Midbrain (tissue), 1 donor: ENCODE data around the gene ZBTB20.
A peak's percentile ranks its signal among the peaks of the same experiment; 100 is the strongest.
"Not testable (repeated sequence)": the region's sequence is repeated elsewhere in the genome, so short reads cannot be mapped to it uniquely, and the experiment has no call there.

ENCODE experiments used
- DNase-seq: peaks from one replicate; lab custom pipeline; 2025; lab: John Stamatoyannopoulos, UW

ZBTB20 gene

GRCh38 chr3:115147329-115148141, 447 bp upstream of the ZBTB20 start:
- peak; percentile 100 for DNase-seq

- peak; percentile 66 for DNase-seq
Observed at GRCh38 chr3:115146032-115146417, 1.1 kb downstream of the ZBTB20 start.

GRCh38 chr3:115141033-115141757, 5.9 kb downstream of the ZBTB20 start:
- DNase-seq, result no peak

- DNase-seq, result no peak
Observed at GRCh38 chr3:115139072-115139471, 8.0 kb downstream of the ZBTB20 start.

GRCh38 chr3:115134648-115135347, 12.3 kb downstream of the ZBTB20 start:
- DNase-seq, result no peak

- no peak for DNase-seq
Observed at GRCh38 chr3:115127208-115127607, 19.9 kb downstream of the ZBTB20 start.

GRCh38 chr3:115120597-115120996, 26.5 kb downstream of the ZBTB20 start:
- no peak for DNase-seq

- DNase-seq, result no peak
Observed at GRCh38 chr3:115113367-115113766, 33.7 kb downstream of the ZBTB20 start.

GRCh38 chr3:115111632-115112031, 35.5 kb downstream of the ZBTB20 start:
- no peak for DNase-seq

GRCh38 chr3:115110830-115111229, 36.3 kb downstream of the ZBTB20 start:
- no peak for DNase-seq

- not testable (repeated sequence) for DNase-seq
Observed at GRCh38 chr3:115110066-115110465, 37.0 kb downstream of the ZBTB20 start.

- DNase-seq, result no peak
Observed at GRCh38 chr3:115108614-115109013, 38.5 kb downstream of the ZBTB20 start.

GRCh38 chr3:115102046-115102445, 45.0 kb downstream of the ZBTB20 start:
- DNase-seq, result no peak

- no peak for DNase-seq
Observed at GRCh38 chr3:115100806-115101205, 46.3 kb downstream of the ZBTB20 start.

- DNase-seq, result peak; percentile 73
Observed at GRCh38 chr3:115099986-115100571, 47.0 kb downstream of the ZBTB20 start.

GRCh38 chr3:115099134-115099985, 47.7 kb downstream of the ZBTB20 start:
- peak; percentile 60 for DNase-seq

GRCh38 chr3:115098354-115099073, 48.6 kb downstream of the ZBTB20 start:
- peak; percentile 54 for DNase-seq

GRCh38 chr3:115095236-115095635, 51.9 kb downstream of the ZBTB20 start:
- no peak for DNase-seq

- peak; percentile 93 for DNase-seq
Observed at GRCh38 chr3:115092220-115092791, 54.8 kb downstream of the ZBTB20 start.

GRCh38 chr3:115090712-115091111, 56.4 kb downstream of the ZBTB20 start:
- DNase-seq, result no peak
